Iris pigment epithelial cell (primary cell): ENCODE results near the gene IGSF10.
"Not testable (repeated sequence)": the region's sequence is repeated elsewhere in the genome, so short reads cannot be mapped to it uniquely, and the experiment has no call there.

ENCODE experiments used
- DNase-seq: peaks from one replicate; pipeline ENCODE4 v3.0.0-alpha.2; 2011; ENCODE audit warnings: low read depth

IGSF10 gene, protein sequence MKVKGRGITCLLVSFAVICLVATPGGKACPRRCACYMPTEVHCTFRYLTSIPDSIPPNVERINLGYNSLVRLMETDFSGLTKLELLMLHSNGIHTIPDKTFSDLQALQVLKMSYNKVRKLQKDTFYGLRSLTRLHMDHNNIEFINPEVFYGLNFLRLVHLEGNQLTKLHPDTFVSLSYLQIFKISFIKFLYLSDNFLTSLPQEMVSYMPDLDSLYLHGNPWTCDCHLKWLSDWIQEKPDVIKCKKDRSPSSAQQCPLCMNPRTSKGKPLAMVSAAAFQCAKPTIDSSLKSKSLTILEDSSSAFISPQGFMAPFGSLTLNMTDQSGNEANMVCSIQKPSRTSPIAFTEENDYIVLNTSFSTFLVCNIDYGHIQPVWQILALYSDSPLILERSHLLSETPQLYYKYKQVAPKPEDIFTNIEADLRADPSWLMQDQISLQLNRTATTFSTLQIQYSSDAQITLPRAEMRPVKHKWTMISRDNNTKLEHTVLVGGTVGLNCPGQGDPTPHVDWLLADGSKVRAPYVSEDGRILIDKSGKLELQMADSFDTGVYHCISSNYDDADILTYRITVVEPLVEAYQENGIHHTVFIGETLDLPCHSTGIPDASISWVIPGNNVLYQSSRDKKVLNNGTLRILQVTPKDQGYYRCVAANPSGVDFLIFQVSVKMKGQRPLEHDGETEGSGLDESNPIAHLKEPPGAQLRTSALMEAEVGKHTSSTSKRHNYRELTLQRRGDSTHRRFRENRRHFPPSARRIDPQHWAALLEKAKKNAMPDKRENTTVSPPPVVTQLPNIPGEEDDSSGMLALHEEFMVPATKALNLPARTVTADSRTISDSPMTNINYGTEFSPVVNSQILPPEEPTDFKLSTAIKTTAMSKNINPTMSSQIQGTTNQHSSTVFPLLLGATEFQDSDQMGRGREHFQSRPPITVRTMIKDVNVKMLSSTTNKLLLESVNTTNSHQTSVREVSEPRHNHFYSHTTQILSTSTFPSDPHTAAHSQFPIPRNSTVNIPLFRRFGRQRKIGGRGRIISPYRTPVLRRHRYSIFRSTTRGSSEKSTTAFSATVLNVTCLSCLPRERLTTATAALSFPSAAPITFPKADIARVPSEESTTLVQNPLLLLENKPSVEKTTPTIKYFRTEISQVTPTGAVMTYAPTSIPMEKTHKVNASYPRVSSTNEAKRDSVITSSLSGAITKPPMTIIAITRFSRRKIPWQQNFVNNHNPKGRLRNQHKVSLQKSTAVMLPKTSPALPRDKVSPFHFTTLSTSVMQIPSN (N-terminal part only)

GRCh38 chr3:151460774-151461450, at the start of gene IGSF10:
Gene IGSF10, minus strand, starts transcription at chr3:151461061. Its CDS starts 2,352 bp downstream, at chr3:151458709.
- DNase-seq = no peak

DNA sequence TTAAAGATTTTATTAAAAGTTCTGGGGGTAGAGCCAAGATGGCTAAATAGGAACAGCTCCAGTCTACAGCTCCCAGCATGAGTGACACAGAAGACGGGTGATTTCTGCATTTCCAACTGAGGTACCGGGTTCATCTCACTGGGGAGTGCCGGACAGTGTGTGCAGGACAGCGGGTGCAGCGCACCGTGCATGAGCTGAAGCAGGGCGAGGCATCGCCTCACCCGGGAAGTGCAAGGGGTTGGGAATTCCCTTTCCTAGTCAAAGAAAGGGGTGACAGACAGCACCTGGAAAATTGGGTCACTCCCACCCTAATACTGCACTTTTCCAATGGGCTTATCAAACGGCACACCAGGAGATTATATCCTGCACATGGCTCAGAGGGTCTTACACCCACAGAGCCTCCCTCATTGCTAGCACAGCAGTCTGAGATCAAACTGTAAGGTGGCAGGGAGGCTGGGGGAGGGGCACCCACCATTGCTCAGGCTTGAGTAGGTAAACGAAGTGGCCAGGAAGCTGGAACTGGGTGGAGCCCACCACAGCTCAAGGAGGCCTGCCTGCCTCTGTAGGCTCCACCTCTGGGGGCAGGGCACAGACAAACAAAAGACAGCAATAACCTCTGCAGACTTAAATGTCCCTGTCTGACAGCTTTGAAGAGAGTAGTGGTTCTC, 48.7 kb upstream of the IGSF10 start:
- not testable (repeated sequence) for DNase-seq

DNA sequence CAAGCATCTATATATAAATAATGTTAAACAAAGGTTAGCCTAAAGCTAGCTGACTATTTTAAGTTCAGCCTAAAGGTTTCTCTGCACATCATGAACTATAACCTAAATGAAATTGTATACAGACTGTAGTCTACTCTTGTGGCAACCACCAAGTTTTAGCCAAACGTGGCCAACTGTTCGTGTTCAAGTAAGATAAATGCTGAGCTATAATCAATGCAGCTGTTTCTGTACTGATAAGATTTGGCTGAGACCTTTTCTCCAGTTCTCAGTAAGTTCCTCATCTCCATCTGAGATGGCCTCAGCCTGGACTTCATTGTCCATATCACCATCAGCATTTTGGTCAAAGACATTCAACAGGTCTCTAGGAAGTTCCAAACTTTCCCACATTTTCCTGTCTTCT, 43.7 kb upstream of the IGSF10 start:
- DNase-seq = no peak

DNA sequence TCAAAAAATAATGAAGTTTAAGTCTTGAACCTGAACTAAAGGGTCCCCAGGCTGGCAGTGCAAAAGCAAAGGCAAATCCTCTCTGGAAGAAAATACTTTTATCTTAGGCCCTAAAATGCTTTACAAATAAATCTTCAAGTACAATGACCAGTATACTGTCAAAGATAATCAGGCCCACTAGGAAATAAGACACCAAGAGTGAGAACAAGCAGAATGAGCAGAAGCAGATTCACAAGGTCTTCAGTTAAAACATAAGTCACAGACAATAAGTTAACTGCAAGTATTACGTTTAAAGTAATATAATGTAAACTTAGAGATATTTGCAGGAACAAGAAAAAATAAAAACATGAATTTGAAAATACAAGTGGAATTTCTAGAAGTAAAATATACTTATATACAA, 42.2 kb upstream of the IGSF10 start:
- DNase-seq = no peak

- peak; percentile 61 for DNase-seq
Measured at GRCh38 chr3:151501923-151502632, 41.2 kb upstream of the IGSF10 start.

DNA sequence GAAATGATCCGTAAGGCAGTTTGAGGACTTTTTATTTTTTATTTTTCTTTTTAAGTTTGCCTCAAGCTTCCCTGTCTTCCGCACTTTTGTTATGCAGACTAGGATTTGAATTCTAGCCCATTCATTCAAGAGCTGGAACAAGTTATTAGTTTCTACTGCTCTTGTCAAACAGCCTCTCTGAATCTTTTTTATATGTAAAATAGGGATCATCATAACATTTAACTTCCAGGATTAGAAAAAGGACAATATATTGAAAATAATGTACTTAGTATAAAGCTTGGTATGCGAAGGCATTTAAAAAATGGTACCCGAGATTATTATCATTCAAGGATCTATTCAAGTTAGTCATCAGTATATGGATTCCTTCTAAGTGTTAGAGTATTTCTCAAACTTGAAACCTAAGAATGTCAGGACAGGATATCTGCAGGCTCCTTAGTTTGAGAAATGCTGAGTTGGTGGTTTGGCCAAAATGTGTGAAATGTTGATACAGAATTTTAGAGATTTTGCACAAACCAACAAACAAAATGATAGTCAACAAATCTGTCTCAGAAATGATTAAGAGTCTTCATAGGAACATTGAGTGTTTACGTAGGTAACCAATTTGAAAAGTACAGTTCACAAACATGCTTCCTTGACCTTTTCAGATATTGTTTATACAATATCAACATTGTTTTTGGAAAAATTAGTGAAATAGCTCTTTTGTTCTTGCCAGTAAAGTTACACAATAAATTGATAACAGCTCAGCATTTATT, 40.5 kb upstream of the IGSF10 start:
- peak; percentile 66 for DNase-seq

GRCh38 chr3:151499168-151499567, 38.3 kb upstream of the IGSF10 start:
- DNase-seq = no peak

DNA sequence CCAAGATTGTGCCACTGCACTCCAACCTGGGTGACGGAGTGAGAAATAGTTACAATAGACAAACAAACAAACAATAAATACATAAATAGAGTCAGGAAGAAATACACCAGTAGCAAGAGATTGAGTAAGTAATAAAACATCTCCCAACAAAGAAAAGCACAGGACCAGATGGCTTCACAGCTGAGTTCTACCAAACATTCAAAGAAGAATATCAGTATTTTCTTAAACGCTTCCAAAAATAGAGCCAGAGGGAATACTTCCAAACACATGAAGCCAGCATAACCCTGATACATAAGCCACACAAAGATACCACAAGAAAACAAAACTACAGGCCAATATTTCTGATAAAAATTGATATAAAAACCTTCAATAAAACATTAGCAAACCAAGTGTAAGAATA, 30.7 kb upstream of the IGSF10 start:
- DNase-seq = no peak

- not testable (repeated sequence) for DNase-seq
Measured at GRCh38 chr3:151487833-151488232, 27.0 kb upstream of the IGSF10 start.

DNA sequence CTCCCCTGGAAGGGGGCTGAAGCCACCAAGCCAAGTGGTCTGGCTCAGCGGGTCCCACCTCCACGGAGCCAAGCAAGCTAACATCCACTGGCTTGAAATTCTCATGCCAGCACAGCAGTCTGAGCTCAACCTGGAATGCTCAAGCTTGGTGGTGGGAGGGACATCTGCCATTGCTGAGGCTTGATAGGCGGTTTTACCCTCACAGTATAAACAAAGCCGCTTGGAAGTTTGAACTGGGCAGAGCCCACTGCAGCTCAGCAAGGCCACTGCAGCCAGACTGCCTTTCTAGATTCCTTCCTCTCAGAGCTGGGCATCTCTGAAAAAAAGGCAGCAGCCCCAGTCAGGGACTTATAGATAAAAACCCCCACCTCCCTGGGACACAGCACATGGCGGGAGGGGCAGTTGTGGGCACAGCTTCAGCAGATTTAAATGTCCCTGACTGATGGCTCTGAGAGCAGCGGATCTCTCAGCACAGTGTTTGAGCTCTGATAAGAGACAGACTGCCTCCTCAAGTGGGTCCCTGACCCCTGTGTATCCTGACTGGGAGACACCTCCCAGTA, 23.2 kb upstream of the IGSF10 start:
- no peak for DNase-seq

DNA sequence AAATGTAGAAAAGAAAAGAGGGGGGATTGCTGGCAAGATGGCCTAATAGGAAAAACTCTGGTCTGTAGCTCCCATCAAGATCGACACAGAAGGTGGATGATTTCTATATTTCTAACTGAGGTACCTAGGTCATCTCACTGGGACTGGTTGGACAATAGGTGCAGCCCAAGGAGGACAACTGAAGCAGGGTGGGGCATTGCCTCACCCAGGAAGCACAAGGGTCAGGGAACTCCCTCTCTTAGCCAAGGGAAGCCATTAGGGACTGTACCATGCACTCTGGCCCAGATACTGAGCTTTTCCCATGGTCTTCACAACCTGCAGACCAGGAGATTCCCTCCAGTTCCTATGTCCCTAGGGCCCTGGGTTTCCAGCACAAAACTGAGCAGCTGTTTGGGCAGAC, 22.6 kb upstream of the IGSF10 start:
- DNase-seq = no peak

DNA sequence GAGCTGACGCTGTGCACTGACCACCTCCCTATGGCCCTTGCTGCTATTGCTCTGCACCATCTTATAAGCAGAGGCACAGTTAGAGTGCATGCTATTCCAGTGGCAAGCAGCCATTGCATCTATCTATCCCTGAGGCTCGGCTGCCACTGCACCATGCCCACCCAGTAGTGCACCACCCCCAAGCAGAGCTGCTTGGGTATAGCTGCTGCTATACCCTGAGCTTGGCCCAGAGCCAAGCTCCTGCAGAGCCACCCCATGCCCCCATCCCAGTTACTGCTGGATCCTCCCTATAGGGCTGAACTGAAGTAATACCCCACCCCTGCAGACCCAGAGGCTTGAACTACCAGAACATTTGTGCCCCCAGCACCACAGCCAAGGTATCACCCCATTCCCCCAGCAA, 19.6 kb upstream of the IGSF10 start:
- DNase-seq = no peak

DNA sequence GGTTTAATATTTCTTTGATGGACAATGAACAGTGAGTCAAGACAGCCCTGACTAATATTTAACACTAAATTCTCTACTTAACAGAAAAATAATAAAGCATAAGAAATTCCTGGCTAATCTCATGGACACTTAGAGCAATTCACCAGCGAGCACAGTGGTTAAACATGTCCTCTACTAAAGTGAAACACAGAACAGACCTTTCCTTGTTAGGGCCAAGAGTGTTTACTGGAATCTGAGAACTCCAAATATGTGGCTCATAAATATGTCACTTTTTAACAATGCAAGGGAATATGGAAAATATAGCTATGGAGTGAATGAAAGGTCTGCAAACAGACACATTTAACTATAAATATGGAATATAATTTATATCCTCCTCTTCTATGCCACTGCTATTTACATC, 18.6 kb upstream of the IGSF10 start:
- no peak for DNase-seq

- DNase-seq = no peak
Measured at GRCh38 chr3:151478335-151478697, 17.5 kb upstream of the IGSF10 start.

DNA sequence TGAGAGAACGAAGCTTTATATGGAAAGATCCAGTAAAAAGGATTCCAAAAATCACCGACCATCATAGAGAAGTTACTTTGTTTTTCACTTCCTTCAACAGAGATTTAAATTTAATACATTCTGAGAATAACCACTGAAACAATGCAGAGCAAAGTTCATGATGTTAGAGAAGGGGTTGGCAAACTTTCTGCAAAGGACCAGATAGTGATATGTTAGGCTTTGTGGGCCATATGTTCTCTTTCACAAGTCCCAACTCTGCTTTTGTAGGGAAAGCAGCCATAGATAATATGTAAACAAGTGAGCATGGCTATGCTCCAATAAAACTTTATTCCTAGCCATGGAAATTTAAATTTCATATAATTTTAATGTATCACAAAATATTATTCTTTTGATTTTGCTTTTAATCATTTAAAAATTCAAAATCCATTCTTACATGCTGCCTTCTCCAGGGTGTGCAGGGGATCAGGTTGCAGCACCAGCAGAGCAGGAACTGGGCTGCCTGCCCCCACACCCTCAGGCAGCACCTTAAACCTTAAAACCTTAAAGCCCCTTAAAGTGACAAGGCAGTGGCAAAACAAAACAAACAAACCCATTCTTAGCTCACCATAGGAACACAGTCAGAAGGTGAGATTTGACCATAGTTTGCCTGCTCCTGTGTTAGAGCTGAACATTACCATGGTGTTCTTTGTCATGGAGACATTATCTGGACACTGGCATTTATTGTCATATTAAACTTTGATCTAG, 16.9 kb upstream of the IGSF10 start:
- DNase-seq = peak; percentile 10

GRCh38 chr3:151476344-151477018, 15.6 kb upstream of the IGSF10 start:
- DNase-seq = no peak

DNA sequence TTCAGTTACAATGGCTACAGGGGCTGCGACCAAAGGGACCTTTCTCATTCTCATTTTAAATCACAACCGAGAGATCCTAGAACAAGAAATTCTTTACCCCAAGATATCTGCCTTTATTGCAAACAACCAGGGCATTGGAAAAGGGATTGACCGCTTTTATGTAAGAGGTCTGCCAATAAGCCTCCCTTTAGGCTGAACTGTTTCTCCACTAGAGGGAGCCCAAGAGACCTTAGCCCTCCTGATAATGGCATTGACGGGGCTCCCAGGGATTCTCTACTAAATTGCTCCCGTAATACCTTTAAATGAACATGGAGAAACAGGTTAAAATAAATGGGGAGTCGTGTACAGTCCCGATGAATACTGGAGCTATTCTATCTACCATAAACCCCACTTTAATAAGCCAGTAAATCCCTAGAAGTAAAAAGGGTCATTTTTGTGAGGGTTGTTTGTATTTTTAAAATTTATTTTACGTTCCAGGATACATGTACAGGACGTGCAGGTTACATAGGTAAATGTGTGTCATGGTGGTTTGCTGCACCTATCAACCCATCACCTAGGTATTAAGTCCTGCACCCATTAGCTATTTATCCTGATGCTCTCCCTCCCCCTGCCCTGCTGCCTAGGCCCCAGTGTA, 7.5 kb upstream of the IGSF10 start:
- DNase-seq = peak; percentile 64

- DNase-seq = no peak
Measured at GRCh38 chr3:151467069-151467468, 6.2 kb upstream of the IGSF10 start.
